OCI-LY7 (cell line): ENCODE data around the gene MYO18B.

Source experiments
- EZH2phosphoT487 ChIP-seq: fragments of 200-600 bp; sonication (generic); IDR thresholded peaks from 2 replicates; pipeline ENCODE4 v1.6.1; 2018; ENCODE audit warnings: low read depth, borderline replicate concordance, mild to moderate bottlenecking, mixed run types, antibody characterized with exemption, low read length, moderate library complexity, mixed read lengths
- TF ChIP-seq, protein P1 (sequence below): fragments of 200-600 bp; sonication (generic); conservative IDR thresholded peaks from 2 replicates; pipeline ENCODE4 v1.5.1; 2014; ENCODE audit warnings: mild to moderate bottlenecking, antibody characterized with exemption, low read length, moderate library complexity, mixed read lengths

DNA sequence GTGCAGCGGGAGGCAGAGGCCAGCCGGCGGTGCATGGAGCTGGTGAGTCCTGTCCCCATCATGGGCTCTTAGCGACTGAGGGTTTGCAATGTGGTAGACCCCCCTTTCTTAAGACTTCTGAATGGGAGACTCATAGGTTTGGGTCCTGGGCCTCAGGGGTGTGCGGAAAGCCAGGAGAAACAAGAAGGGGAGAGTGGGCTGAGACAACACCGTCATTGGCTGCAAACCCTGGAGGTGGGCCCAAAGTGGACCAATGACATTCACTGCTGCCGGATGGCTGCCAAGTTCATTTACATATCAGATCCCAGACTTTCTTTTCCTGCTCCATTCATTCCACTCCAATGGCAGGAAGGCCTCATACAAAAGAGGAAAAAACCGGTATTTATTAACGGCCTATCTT lies 213.3 kb downstream of the MYO18B start:
- no peak for TF ChIP-seq EZH2phosphoT487
- TF ChIP-seq, protein P1, sequence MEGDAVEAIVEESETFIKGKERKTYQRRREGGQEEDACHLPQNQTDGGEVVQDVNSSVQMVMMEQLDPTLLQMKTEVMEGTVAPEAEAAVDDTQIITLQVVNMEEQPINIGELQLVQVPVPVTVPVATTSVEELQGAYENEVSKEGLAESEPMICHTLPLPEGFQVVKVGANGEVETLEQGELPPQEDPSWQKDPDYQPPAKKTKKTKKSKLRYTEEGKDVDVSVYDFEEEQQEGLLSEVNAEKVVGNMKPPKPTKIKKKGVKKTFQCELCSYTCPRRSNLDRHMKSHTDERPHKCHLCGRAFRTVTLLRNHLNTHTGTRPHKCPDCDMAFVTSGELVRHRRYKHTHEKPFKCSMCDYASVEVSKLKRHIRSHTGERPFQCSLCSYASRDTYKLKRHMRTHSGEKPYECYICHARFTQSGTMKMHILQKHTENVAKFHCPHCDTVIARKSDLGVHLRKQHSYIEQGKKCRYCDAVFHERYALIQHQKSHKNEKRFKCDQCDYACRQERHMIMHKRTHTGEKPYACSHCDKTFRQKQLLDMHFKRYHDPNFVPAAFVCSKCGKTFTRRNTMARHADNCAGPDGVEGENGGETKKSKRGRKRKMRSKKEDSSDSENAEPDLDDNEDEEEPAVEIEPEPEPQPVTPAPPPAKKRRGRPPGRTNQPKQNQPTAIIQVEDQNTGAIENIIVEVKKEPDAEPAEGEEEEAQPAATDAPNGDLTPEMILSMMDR = no peak
